Upper lobe of left lung (tissue), 4 donors: Measurements from ENCODE around the gene ANKRD13D.

Experiments used
- EP300 ChIP-seq, 4 donors: sonication (generic); formaldehyde crosslinking; IDR thresholded peaks; one replicate each; pipeline ENCODE4 v1.5.1; 2017; ENCODE audit warnings: antibody characterized with exemption in 4 of 4, control low read depth in 2 of 4
- POLR2A ChIP-seq, 4 donors: fragments of 450-650 bp; IDR thresholded peaks; one replicate each; pipeline ENCODE4 v1.5.1; 2016 to 2017; ENCODE audit warnings: antibody characterized with exemption in 4 of 4, mild to moderate bottlenecking in 2 of 4
- POLR2AphosphoS5 ChIP-seq, 2 donors: sonication (generic); formaldehyde crosslinking; IDR thresholded peaks; one replicate each; pipeline ENCODE4 v1.5.1; 2017; ENCODE audit warnings: antibody characterized with exemption in 2 of 2
- TF ChIP-seq, protein P1 (sequence below), 6 experiments: fragments of 450-650 bp in 4 of 6; fragments of 200-600 bp in 2 of 6; sonication (generic) in 2 of 6; IDR thresholded peaks; one replicate each; pipeline ENCODE4 v1.5.1; 2016 to 2019; ENCODE audit warnings: antibody characterized with exemption in 6 of 6

DNA sequence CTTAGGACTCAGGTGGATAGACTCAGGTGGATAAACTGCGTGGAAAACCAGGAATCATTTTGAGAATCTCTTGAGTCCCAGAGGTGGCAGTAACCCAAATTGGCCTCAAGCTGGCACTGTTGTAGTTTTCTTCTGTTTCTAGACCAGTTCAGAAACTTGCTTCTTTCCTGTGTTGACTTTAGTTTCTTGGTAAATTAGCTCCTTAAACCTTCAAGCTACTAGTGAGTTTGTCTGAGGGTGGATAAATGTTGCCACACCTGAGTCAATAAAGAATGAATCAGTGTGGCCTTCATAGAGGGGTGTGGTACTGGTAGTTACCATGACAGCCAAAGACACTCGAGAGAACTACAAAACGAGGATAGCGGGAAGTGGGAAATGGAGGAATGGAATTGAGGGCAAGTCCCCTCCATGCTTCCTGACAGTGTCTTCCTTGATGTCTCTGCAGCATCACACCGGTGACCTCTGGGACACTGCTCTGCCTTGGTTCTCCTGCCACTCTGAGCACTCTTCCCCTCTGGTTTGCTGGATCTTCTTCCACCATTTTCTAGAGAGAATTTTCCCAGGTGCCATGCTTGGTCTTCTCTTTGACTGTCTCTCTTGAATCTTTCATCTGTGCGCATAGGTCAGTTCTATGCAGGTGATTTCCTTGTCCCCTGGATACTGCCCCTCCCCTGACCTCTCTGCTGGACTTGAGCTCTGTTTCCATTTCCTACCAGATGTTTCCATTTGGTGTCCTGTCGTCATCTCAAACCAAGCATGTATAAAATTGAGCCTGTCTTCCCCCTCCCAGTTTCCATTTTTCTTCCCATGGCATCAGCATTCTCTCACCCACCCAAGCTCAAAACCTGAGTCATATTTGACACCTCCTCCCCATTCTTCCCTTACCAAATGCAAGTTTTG is 57.1 kb downstream of the ANKRD13D start:
- TF ChIP-seq, protein P1, sequence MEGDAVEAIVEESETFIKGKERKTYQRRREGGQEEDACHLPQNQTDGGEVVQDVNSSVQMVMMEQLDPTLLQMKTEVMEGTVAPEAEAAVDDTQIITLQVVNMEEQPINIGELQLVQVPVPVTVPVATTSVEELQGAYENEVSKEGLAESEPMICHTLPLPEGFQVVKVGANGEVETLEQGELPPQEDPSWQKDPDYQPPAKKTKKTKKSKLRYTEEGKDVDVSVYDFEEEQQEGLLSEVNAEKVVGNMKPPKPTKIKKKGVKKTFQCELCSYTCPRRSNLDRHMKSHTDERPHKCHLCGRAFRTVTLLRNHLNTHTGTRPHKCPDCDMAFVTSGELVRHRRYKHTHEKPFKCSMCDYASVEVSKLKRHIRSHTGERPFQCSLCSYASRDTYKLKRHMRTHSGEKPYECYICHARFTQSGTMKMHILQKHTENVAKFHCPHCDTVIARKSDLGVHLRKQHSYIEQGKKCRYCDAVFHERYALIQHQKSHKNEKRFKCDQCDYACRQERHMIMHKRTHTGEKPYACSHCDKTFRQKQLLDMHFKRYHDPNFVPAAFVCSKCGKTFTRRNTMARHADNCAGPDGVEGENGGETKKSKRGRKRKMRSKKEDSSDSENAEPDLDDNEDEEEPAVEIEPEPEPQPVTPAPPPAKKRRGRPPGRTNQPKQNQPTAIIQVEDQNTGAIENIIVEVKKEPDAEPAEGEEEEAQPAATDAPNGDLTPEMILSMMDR (IDR thresholded peaks at IDR 0.05), result peak; percentile 43 to 76 (median 68)
- no peak for TF ChIP-seq POLR2A (IDR thresholded peaks at IDR 0.05)
- TF ChIP-seq EP300 (IDR thresholded peaks at IDR 0.05), result peak in 2 of 4 donors; percentile 44 to 57
- no peak for TF ChIP-seq POLR2AphosphoS5 (IDR thresholded peaks at IDR 0.05)
